GM18907 (cell line): ENCODE data around the gene TRIM40.

Experiments
- ATAC-seq: cut with Tn5 transposase; IDR thresholded peaks from one replicate; pipeline ENCODE4 v1.9.1; 2021; ENCODE audit warnings: mild to moderate bottlenecking, moderate library complexity; ENCODE audit not compliant: unreplicated experiment

Gene TRIM40

GRCh38 chr6:30147096-30147495 lies 11.2 kb downstream of the TRIM40 start:
- no peak for ATAC-seq

- no peak for ATAC-seq
Observed at GRCh38 chr6:30149234-30149633, 13.3 kb downstream of the TRIM40 start.

GRCh38 chr6:30149858-30150550 lies 14.1 kb downstream of the TRIM40 start:
- no peak for ATAC-seq

GRCh38 chr6:30150671-30151395 lies 14.9 kb downstream of the TRIM40 start:
- no peak for ATAC-seq

- ATAC-seq = no peak
Observed at GRCh38 chr6:30151580-30151979, 15.6 kb downstream of the TRIM40 start.

GRCh38 chr6:30152016-30152673 lies 16.2 kb downstream of the TRIM40 start:
- ATAC-seq = no peak

GRCh38 chr6:30152910-30153610 lies 17.1 kb downstream of the TRIM40 start:
- ATAC-seq = no peak

- ATAC-seq = no peak
Observed at GRCh38 chr6:30154061-30154460, 18.1 kb downstream of the TRIM40 start.

- ATAC-seq = no peak
Observed at GRCh38 chr6:30154709-30155519, 19.0 kb downstream of the TRIM40 start.

GRCh38 chr6:30155520-30156261 lies 19.8 kb downstream of the TRIM40 start:
- ATAC-seq = no peak

- no peak for ATAC-seq
Observed at GRCh38 chr6:30156262-30156599, 20.3 kb downstream of the TRIM40 start.

- ATAC-seq = no peak
Observed at GRCh38 chr6:30156774-30157173, 20.8 kb downstream of the TRIM40 start.

- ATAC-seq = no peak
Observed at GRCh38 chr6:30157581-30157980, 21.6 kb downstream of the TRIM40 start.

- ATAC-seq = no peak
Observed at GRCh38 chr6:30157999-30158398, 22.1 kb downstream of the TRIM40 start.

- no peak for ATAC-seq
Observed at GRCh38 chr6:30158475-30159040, 22.6 kb downstream of the TRIM40 start.

- no peak for ATAC-seq
Observed at GRCh38 chr6:30160008-30160784, 24.3 kb downstream of the TRIM40 start.

- no peak for ATAC-seq
Observed at GRCh38 chr6:30160785-30161531, 25.0 kb downstream of the TRIM40 start, which contains the start of gene TRIM10. TSS of gene TRIM10 (minus strand) at chr6:30161211. CDS start at chr6:30160858, 353 bp downstream.
